Right atrium auricular region (tissue), 2 donors: ENCODE data around the gene SF3A2. TPM values are rescaled to one million over a fixed set of nuclear protein-coding genes. Genes with fewer than 3 reads are reported as not detected.

Source experiments
- DNase-seq: peaks from one replicate; pipeline ENCODE4 v3.0.0-alpha.2; 2019; ENCODE audit warnings: low spot score
- H3K27ac ChIP-seq, 2 donors: fragments of 200-600 bp; sonication (generic); 1 replicate in 1 of 2; 2 replicates in 1 of 2; pipeline ENCODE4 v1.5.1; 2016 to 2019
- H3K27me3 ChIP-seq, 2 donors: fragments of 200-600 bp; sonication (generic); one replicate each; pipeline versions ENCODE4 v1.5.1 to v1.6.0; 2017 to 2019
- H3K36me3 ChIP-seq: fragments of 200-600 bp; sonication (generic); one replicate; pipeline ENCODE4 v1.5.1; 2016
- H3K4me1 ChIP-seq, 2 donors: fragments of 200-600 bp; sonication (generic); one replicate each; pipeline versions ENCODE4 v1.5.1 to v1.6.0; 2017 to 2019
- H3K4me3 ChIP-seq, 2 donors: fragments of 200-600 bp; sonication (generic); 1 replicate in 1 of 2; 2 replicates in 1 of 2; pipeline ENCODE4 v1.5.1; 2017 to 2019; ENCODE audit warnings: mild to moderate bottlenecking in 1 of 2, moderate library complexity in 1 of 2
- H3K9me3 ChIP-seq, 2 donors: fragments of 200-600 bp; sonication (generic); one replicate each; pipeline ENCODE4 v1.5.1; 2019
- total RNA-seq, 2 donors: library from RNA; depleted of rRNA; stranded (reverse); fragments of >200 nt; gene quantifications; one replicate each; pipeline ENCODE4 v1.1.0, GENCODE V29; 2016
- TF ChIP-seq, protein P1 (sequence below), 2 donors: fragments of 200-600 bp; sonication (generic); IDR thresholded peaks; one replicate each; pipeline ENCODE4 v1.5.1; 2019; ENCODE audit warnings: antibody characterized with exemption in 2 of 2

The SF3A2 gene
- total RNA-seq, 2 donors from 2014 or later = 17.3 to 30.4 TPM

- no peak overlapping the region for H3K27ac ChIP-seq
- H3K27me3 ChIP-seq = no peaks in the 10 kb centered on the region
- peaks cover 46% of the 10 kb centered on the region for H3K36me3 ChIP-seq
- H3K4me3 ChIP-seq = no peak overlapping the region
- TF ChIP-seq, protein P1, sequence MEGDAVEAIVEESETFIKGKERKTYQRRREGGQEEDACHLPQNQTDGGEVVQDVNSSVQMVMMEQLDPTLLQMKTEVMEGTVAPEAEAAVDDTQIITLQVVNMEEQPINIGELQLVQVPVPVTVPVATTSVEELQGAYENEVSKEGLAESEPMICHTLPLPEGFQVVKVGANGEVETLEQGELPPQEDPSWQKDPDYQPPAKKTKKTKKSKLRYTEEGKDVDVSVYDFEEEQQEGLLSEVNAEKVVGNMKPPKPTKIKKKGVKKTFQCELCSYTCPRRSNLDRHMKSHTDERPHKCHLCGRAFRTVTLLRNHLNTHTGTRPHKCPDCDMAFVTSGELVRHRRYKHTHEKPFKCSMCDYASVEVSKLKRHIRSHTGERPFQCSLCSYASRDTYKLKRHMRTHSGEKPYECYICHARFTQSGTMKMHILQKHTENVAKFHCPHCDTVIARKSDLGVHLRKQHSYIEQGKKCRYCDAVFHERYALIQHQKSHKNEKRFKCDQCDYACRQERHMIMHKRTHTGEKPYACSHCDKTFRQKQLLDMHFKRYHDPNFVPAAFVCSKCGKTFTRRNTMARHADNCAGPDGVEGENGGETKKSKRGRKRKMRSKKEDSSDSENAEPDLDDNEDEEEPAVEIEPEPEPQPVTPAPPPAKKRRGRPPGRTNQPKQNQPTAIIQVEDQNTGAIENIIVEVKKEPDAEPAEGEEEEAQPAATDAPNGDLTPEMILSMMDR (IDR thresholded peaks at IDR 0.05) = no peak
- DNase-seq = no peak
- H3K4me1 ChIP-seq = peaks cover 5 to 60% of the 10 kb centered on the region in 2 donors
- no peaks in the 10 kb centered on the region for H3K9me3 ChIP-seq
Observed at GRCh38 chr19:2242816-2243215, 6.2 kb downstream of the SF3A2 start.

DNA sequence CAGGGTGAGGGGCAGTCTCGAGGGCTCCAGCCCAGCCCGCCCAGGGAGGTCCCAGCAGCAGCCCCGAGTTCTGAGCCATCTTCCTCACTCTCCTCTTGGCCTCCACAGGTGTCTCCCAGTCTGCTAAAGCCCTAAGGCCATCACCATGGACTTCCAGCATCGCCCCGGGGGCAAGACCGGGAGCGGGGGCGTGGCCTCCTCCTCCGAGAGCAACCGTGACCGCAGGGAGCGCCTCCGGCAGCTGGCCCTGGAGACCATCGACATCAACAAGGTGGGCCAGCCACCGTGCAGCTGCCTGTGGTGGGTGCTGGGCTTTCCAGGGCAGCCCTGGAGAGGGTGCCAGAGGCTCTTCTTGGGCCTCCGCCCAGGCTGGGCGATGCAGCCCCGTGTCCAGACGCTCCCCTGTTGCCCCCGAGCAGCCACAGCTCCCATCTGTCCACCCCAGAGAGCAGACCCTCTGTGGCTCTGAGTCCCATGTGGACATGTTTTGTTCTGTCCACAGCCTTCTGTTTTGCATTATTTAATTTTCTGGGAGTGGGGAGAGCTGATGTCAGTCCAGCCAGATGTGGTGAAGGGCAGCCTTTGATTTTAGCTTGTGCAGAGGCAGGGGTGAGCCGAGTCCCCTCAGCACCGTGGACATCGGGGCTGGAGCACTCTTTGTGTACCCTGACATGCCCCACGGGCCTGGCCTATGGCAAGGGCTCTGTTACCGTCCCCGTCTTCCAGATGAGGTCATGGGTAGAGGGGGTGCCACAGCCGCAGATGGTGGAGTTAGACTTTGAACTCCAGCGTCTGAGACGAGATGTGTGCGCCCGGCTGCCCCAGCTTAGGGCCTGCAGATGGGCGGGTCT, 6.9 kb downstream of the SF3A2 start:
- Histone ChIP-seq H3K9me3 (no peaks in the 10 kb centered on the region), H3K36me3 (peaks cover 52% of the 10 kb centered on the region), H3K27ac (no peak overlapping the region), H3K4me1 (peaks cover 5 to 54% of the 10 kb centered on the region in 2 donors), H3K27me3 (no peaks in the 10 kb centered on the region), H3K4me3 (no peak overlapping the region)
- TF ChIP-seq, protein P1 (IDR thresholded peaks at IDR 0.05) = no peak
- DNase-seq = no peak

GRCh38 chr19:2244125-2244411, 7.4 kb downstream of the SF3A2 start:
- TF ChIP-seq, protein P1 (IDR thresholded peaks at IDR 0.05) = no peak
- peaks cover 5 to 48% of the 10 kb centered on the region in 2 donors for H3K4me1 ChIP-seq
- peaks cover 56% of the 10 kb centered on the region for H3K36me3 ChIP-seq

DNA sequence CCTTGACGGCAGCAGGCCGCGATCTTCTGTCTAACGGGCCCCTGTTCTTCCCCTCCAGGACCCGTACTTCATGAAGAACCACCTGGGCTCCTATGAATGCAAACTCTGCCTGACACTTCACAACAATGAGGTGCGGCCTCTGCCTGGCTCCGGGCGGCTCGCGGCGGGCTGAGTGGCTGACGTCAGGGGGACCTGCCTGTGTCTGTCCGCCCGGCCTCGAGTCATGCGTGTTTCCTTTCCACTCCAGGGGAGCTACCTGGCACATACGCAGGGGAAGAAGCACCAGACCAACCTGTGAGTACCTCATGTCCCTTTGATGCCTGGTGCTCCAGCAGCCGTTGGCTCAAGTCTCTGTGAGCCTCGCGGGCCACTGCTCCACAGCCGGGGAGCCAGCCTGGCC, 7.9 kb downstream of the SF3A2 start:
- Histone ChIP-seq H3K27ac (no peak overlapping the region), H3K9me3 (no peaks in the 10 kb centered on the region), H3K36me3 (peaks cover 56% of the 10 kb centered on the region), H3K4me3 (no peak overlapping the region), H3K4me1 (peaks cover 5 to 45% of the 10 kb centered on the region in 2 donors), H3K27me3 (no peaks in the 10 kb centered on the region)
- DNase-seq = no peak
- TF ChIP-seq, protein P1 (IDR thresholded peaks at IDR 0.05) = no peak

More at GRCh38 chr19:2244125-2244411, 7.4 kb downstream of the SF3A2 start:
- H3K9me3 ChIP-seq = no peaks in the 10 kb centered on the region
- H3K27me3 ChIP-seq = no peaks in the 10 kb centered on the region
- H3K4me3 ChIP-seq = no peak overlapping the region
- DNase-seq = no peak
- no peak overlapping the region for H3K27ac ChIP-seq

GRCh38 chr19:2245273-2245672, 8.6 kb downstream of the SF3A2 start:
- peaks cover 56% of the 10 kb centered on the region for H3K36me3 ChIP-seq
- peaks cover 3 to 45% of the 10 kb centered on the region in 2 donors for H3K4me1 ChIP-seq
- H3K27me3 ChIP-seq = peaks cover 0 to 3% of the 10 kb centered on the region in 2 donors
- no peaks in the 10 kb centered on the region for H3K9me3 ChIP-seq
- TF ChIP-seq, protein P1 (IDR thresholded peaks at IDR 0.05) = no peak
- H3K27ac ChIP-seq = no peak overlapping the region
- no peak overlapping the region for H3K4me3 ChIP-seq
- no peak for DNase-seq
